Keratinocyte (primary cell): Measurements from ENCODE around the gene CFAP100. TPM values are rescaled to one million over a fixed set of nuclear protein-coding genes. Genes with fewer than 3 reads are reported as not detected.

Experiments
- DNase-seq: peaks from one replicate; pipeline ENCODE4 v3.0.0-alpha.2; 2011; ENCODE audit warnings: low read depth, missing footprints, low spot score
- FAIRE-seq: peaks from 2 replicates; lab custom pipeline; 2011; peaks lifted over from hg19 to GRCh38; lab: Jason Lieb, UNC
- H2AFZ ChIP-seq: 2 replicates; pipeline ENCODE4 v1.6.0; 2012; ENCODE audit warnings: low read length, control low read depth, inconsistent platforms; ENCODE audit not compliant: control insufficient read depth
- H3K27ac ChIP-seq: 2 replicates; pipeline ENCODE4 v1.5.1; 2011; ENCODE audit warnings: low read length; ENCODE audit not compliant: control insufficient read depth, insufficient read depth
- H3K27me3 ChIP-seq: 3 replicates; pipeline ENCODE4 v1.6.0; 2011; ENCODE audit warnings: low read length; ENCODE audit not compliant: control insufficient read depth, insufficient read depth; ENCODE audit errors: extremely low read depth
- H3K36me3 ChIP-seq, 2 experiments: 2 replicates in 1 of 2; 3 replicates in 1 of 2; pipeline ENCODE4 v1.5.1; 2011; ENCODE audit warnings: low read length in 2 of 2, mild to moderate bottlenecking in 1 of 2; ENCODE audit not compliant: control insufficient read depth in 2 of 2, insufficient read depth in 2 of 2; ENCODE audit errors: extremely low read depth in 1 of 2
- H3K4me1 ChIP-seq: 3 replicates; pipeline ENCODE4 v1.5.1; 2011; ENCODE audit warnings: low read length; ENCODE audit not compliant: control insufficient read depth, insufficient read depth; ENCODE audit errors: extremely low read depth
- H3K4me2 ChIP-seq: 3 replicates; pipeline ENCODE4 v1.6.0; 2011; ENCODE audit warnings: low read depth, low read length; ENCODE audit not compliant: control insufficient read depth, insufficient read depth; ENCODE audit errors: extremely low read depth
- H3K4me3 ChIP-seq, 3 experiments: fragments of 200-600 bp in 1 of 3; sonication (generic) in 1 of 3; 2 replicates in 2 of 3; 3 replicates in 1 of 3; pipeline ENCODE4 v1.5.1; 2011 to 2016; ENCODE audit warnings: low read length in 3 of 3, mild to moderate bottlenecking in 3 of 3, control low read depth in 2 of 3, inconsistent platforms in 1 of 3, low read depth in 1 of 3, mixed read lengths in 1 of 3, mixed run types in 1 of 3, moderate library complexity in 1 of 3; ENCODE audit not compliant: control insufficient read depth in 2 of 3, insufficient read depth in 2 of 3; ENCODE audit errors: extremely low read depth in 1 of 3
- H3K79me2 ChIP-seq: 2 replicates; pipeline ENCODE4 v1.6.0; 2012; ENCODE audit warnings: low read length; ENCODE audit not compliant: control insufficient read depth, insufficient read depth
- H3K9ac ChIP-seq: 3 replicates; pipeline ENCODE4 v1.6.0; 2011; ENCODE audit warnings: low read length; ENCODE audit not compliant: control insufficient read depth, insufficient read depth; ENCODE audit errors: extremely low read depth
- H3K9me1 ChIP-seq: 3 replicates; pipeline ENCODE4 v1.6.0; 2011; ENCODE audit warnings: low read length; ENCODE audit not compliant: control insufficient read depth, insufficient read depth; ENCODE audit errors: extremely low read depth
- H3K9me3 ChIP-seq: 2 replicates; pipeline ENCODE4 v1.5.1; 2012; ENCODE audit warnings: low read depth, low read length; ENCODE audit not compliant: control insufficient read depth
- H4K20me1 ChIP-seq: 3 replicates; pipeline ENCODE4 v1.6.0; 2011; ENCODE audit warnings: low read length; ENCODE audit not compliant: control insufficient read depth, insufficient read depth; ENCODE audit errors: extremely low read depth
- EZH2 ChIP-seq: IDR thresholded peaks from one replicate; pipeline ENCODE4 v1.6.1; 2012; ENCODE audit warnings: inconsistent platforms, mild to moderate bottlenecking, low read length, moderate library complexity
- dilution Hi-C: fragments of 300-500 bp; cut with MboI; formaldehyde crosslinking; loops from one replicate; pipeline ENCODE4 v1.7.0; 2020; ENCODE audit warnings: low sequenced_read_pairs; ENCODE audit not compliant: extremely low pct_ligation_motif_present
- polyA plus RNA-seq, 5 experiments: library from polyadenylated mRNA; depleted of rRNA in 3 of 5; stranded (reverse) in 3 of 5; stranded (forward) in 1 of 5; unstranded in 1 of 5; fragments of >200 nt; gene quantifications; 1 replicate in 1 of 5; 2 replicates in 3 of 5; 3 replicates in 1 of 5; pipeline versions ENCODE4 v1.2.1 to v1.2.3, GENCODE V29; 2011 to 2012; ENCODE audit warnings: missing spikeins in 2 of 5, low read depth in 1 of 5, low replicate concordance in 1 of 5
- TF ChIP-seq, protein P1 (sequence below), 3 experiments: IDR thresholded peaks in 1 of 3; conservative IDR thresholded peaks in 1 of 3; optimal IDR thresholded peaks in 1 of 3; 2 replicates in 2 of 3; 3 replicates in 1 of 3; pipeline versions ENCODE3 to v1.5.1; 2011; ENCODE audit warnings: low read length in 3 of 3, mild to moderate bottlenecking in 3 of 3, moderate library complexity in 2 of 3, control low read depth in 1 of 3, inconsistent platforms in 1 of 3; ENCODE audit not compliant: insufficient read depth in 2 of 3; ENCODE audit errors: extremely low read depth in 1 of 3

The CFAP100 gene
- polyA plus RNA-seq, 1 donor (not counting 4 experiments of a cell fraction or from before 2014, with no cell fraction given) = not detected

DNA sequence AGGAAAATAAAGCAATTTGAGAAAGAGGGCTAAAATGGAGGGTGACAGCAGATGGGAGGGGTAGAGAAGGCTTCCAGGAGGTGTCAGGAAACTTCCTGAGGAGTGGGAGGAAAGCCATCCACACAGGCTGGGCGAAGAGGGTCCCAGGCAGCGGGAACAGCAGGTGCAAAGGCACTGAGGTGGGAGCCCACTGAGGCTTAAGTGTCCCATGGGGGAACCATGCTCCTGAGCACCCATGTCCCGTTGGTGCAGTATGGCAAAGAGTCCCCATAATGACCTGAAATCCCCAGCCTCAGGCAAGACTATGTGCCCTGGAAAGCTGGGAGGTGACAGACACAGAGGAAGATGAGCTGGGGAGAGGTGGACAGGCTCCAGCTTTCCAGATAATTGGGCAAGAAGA lies 30.0 kb downstream of the CFAP100 start:
- dilution Hi-C loops = no loop called here
- Histone ChIP-seq H4K20me1 (no peaks in the 10 kb centered on the region), H3K4me1 (no peaks in the 10 kb centered on the region), H3K27me3 (no peaks in the 10 kb centered on the region), H3K36me3 (no peaks in the 10 kb centered on the region), H3K27ac (no peak overlapping the region), H3K4me2 (no peak overlapping the region), H3K9ac (no peak overlapping the region), H3K9me3 (peaks cover 3% of the 10 kb centered on the region), H2AFZ (no peak overlapping the region), H3K4me3 (no peak overlapping the region), H3K9me1 (no peaks in the 10 kb centered on the region), H3K79me2 (no peaks in the 10 kb centered on the region)
- TF ChIP-seq, protein P1, sequence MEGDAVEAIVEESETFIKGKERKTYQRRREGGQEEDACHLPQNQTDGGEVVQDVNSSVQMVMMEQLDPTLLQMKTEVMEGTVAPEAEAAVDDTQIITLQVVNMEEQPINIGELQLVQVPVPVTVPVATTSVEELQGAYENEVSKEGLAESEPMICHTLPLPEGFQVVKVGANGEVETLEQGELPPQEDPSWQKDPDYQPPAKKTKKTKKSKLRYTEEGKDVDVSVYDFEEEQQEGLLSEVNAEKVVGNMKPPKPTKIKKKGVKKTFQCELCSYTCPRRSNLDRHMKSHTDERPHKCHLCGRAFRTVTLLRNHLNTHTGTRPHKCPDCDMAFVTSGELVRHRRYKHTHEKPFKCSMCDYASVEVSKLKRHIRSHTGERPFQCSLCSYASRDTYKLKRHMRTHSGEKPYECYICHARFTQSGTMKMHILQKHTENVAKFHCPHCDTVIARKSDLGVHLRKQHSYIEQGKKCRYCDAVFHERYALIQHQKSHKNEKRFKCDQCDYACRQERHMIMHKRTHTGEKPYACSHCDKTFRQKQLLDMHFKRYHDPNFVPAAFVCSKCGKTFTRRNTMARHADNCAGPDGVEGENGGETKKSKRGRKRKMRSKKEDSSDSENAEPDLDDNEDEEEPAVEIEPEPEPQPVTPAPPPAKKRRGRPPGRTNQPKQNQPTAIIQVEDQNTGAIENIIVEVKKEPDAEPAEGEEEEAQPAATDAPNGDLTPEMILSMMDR (optimal IDR thresholded peaks at IDR 0.05 in 1 of 3, IDR thresholded peaks at IDR 0.05 in 1 of 3, conservative IDR thresholded peaks at IDR 0.05 in 1 of 3; ENCODE audit: extremely low read depth in 1 of 3, insufficient read depth in 2 of 3, low read length in 3 of 3) = no peak
- TF ChIP-seq EZH2 = no peak
- DNase-seq (no peak), FAIRE-seq (no peak)

DNA sequence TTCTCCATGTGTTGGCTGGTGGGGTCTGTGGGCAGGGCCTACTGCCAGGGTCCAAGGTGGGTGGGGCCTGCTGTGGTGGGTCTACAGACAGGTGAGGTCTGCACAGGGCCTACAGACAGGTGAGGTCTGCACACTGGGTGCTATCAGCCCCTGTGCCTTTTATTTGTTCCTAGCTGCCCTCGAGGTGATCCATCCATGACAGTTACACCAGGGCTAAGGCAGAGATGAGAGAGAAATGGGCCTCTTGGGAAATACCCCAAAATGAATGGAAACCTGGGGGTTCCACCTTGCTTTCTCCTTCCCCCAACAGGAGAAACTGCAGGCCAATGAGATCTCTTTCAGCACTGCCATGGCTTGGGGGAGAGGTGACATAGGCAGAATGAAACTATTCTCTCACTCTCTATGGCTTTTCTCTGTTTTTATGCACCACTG lies 36.4 kb downstream of the CFAP100 start:
- no peaks in the 10 kb centered on the region for H3K36me3 ChIP-seq
- no peaks in the 10 kb centered on the region for H3K79me2 ChIP-seq
- no peak overlapping the region for H3K9ac ChIP-seq
- H4K20me1 ChIP-seq = no peaks in the 10 kb centered on the region
- dilution Hi-C loops = no loop called here
- H3K9me1 ChIP-seq = no peaks in the 10 kb centered on the region
- no peak overlapping the region for H3K4me3 ChIP-seq
- no peaks in the 10 kb centered on the region for H3K4me1 ChIP-seq
- H2AFZ ChIP-seq = no peak overlapping the region
- no peak overlapping the region for H3K27ac ChIP-seq
- H3K27me3 ChIP-seq = no peaks in the 10 kb centered on the region
- H3K9me3 ChIP-seq = peaks cover under 1% of the 10 kb centered on the region
- H3K4me2 ChIP-seq = no peak overlapping the region
- no peak for DNase-seq
- TF ChIP-seq, protein P1 (optimal IDR thresholded peaks at IDR 0.05 in 1 of 3, IDR thresholded peaks at IDR 0.05 in 1 of 3, conservative IDR thresholded peaks at IDR 0.05 in 1 of 3; ENCODE audit: extremely low read depth in 1 of 3, insufficient read depth in 2 of 3, low read length in 3 of 3) = no peak
- TF ChIP-seq EZH2 = no peak
- FAIRE-seq = no peak
